SH-SY5Y (cell line): Measurements from ENCODE around the gene STAC3.

Experiments
- GATA2 ChIP-seq: IDR thresholded peaks from 2 replicates; pipeline ENCODE4 v1.6.1; 2011; ENCODE audit warnings: mild to moderate bottlenecking, low read depth, low read length
- GATA3 ChIP-seq: IDR thresholded peaks from 2 replicates; pipeline ENCODE4 v1.6.1; 2011; ENCODE audit warnings: low read depth, mild to moderate bottlenecking, low read length, moderate library complexity

- TF ChIP-seq GATA2 (no peak), GATA3 (no peak)
Measured at GRCh38 chr12:57215065-57215464, 35.9 kb downstream of the STAC3 start.
